NOMO-1 treated with DMSO at 0.1 percent for 48 hours (cell line): Measurements from ENCODE around the gene MYBPH.

Experiments
- DNase-seq: peaks from one replicate; lab custom pipeline; 2025; ENCODE audit not compliant: unreplicated experiment; lab: John Stamatoyannopoulos, UW

The MYBPH gene

GRCh38 chr1:203180611-203181330 lies 5.1 kb upstream of the MYBPH start:
- no peak for DNase-seq

GRCh38 chr1:203179667-203180005 lies 4.0 kb upstream of the MYBPH start:
- DNase-seq, result no peak

GRCh38 chr1:203178821-203179666 lies 3.4 kb upstream of the MYBPH start:
- no peak for DNase-seq

- no peak for DNase-seq
These were observed 2.5 kb upstream of the MYBPH start for GRCh38 chr1:203178083-203178482.

DNA sequence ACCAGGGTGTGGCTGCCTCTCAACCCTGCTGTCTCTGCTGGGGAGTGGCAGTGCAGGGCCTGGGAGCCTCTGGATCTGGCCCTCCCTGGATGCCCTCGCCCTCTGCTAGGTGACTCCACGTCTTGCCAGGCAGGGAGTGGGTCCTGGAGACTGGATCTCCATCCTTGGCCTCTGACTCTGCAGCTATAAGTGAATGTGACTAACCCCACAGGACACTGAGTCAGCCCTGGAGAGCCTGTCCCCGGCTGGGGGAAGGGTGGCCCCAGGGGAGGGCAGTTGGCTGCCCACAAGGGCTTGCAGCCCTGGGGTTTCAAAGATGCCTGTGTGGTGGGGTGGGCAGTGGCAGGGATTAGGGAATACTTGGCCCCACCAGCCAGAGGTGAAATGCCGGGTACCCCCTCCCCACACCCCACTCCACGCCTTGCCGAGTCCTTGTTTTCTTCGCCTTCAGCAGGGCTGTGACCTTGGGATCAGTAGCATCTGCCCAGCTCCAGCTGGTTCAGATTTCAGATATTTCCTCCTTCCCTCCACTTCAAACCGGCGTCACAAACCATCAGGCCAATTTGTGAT lies 1.9 kb upstream of the MYBPH start:
- no peak for DNase-seq

GRCh38 chr1:203177036-203177405 lies 1.4 kb upstream of the MYBPH start:
- DNase-seq, result no peak

DNA sequence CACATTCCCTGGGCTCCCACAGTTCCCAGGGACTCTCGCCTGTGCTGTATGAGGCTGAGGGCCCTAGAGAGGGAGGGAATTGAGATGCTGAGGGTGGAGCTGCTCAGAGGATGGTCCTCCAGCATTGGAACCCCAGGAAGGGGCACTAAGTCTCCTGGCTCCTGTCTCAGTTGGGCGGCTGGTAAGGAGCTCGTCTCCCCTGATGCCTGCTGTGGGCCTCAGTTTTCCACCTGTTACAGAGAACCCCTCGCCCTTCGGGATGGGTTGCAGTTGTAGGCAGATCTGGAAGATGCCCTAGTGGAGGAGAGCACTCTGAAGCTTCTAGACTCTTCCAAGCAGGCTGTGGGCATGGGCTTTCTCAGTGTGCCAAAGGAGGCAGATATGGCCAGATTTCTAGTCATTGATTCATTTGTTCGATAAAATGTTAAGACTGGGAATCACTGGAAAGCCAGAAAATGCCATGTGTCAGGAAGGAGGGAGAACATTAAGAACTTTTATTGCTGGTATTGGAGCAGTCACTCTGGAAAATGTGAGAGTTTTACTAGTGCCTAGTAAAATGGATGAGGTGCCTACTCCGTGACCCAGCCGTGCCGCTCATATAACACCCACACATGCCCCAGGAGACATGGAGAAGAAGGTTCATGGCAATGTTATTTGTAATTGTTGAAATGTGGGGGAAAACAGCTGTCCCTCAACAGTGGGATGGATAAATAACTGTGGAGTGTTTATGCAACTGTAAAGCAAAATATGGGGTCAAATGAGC lies 828 bp upstream of the MYBPH start:
- DNase-seq, result no peak

GRCh38 chr1:203175827-203176241 lies 208 bp upstream of the MYBPH start:
- peak; percentile 49 for DNase-seq

GRCh38 chr1:203174324-203174985 lies 1.2 kb downstream of the MYBPH start:
- DNase-seq, result no peak

DNA sequence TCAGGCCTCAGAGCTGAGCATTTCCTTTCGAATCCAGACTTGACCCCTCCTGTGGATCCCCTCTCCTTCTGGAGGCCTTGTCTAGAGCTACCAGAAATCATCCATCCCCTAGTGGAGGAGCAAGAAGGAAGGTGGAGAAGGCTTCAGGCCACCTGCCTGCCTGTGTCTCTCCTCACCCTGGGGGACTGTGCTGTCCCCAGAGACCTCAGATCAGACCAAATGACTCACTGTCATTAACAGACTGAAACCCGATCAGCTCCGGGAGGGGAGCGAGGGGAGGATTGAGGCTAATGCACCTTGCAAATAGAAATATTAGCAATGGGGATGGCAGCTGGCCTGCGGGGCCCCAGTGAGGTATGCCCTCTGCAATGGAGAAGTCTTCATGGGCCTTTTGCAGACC lies 2.1 kb downstream of the MYBPH start:
- DNase-seq, result no peak

DNA sequence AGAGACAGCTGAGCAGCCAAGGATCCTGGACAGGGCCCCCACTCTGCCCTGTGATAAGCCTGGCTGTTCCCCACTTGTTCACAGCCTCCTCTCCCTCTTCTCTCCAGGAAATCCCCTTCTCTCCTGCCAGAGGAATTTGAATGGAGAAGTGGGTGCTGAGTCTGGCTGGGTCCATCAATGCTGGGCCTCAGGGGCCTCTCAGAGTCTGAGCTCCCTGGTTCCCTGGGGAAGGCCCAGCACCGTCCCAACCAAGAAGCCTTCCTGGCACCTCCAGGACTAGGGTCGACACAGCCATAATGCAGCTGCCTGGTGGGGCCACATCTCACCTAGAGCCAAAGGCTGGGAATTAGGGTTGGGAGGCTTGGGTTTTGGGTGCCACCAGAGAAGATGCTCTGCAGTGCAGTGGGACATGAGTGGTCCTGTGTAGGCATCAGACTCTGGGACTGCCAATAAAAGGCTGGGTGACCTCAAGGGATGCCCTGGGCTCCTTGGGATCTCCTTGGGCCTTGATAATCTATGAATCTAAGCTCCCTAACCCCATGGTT lies 2.5 kb downstream of the MYBPH start:
- no peak for DNase-seq

GRCh38 chr1:203172184-203173010 lies 3.2 kb downstream of the MYBPH start:
- DNase-seq, result peak; percentile 23

GRCh38 chr1:203171341-203172183 lies 4.1 kb downstream of the MYBPH start:
- no peak for DNase-seq

DNA sequence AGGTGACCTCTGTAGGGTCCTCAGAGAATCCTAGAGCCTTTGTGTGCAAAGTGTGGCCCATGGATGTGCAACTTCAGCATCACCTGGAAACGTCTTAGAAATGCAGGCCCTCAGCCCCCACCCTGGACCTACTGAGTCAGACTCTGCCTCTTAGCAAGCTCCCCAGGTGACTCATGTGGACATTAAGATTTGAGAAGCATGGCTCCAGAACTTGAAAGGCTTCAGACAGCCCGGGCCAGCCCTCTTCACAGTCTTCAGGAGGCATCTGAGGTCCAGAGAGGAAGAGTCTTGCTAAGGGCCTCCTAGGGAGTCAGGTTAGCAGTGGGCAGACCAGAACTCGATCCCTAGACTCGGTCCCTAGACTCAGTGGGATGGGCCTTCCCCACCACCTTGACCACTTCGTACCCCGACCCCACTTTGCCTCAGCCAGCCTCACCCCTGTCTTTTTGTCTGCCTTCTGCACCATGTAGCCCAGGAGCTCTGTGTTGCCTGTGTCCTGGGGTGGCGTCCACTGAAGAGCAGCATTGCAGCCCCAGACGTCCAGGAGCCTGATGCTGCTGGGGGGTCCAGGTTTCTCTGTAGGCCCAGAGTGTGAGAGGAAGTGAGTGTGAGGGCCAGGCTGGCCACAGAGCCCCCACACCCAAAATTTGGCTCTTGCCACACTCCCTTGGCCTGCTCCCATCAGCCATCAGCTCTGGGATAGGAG lies 4.8 kb downstream of the MYBPH start:
- DNase-seq, result no peak

DNA sequence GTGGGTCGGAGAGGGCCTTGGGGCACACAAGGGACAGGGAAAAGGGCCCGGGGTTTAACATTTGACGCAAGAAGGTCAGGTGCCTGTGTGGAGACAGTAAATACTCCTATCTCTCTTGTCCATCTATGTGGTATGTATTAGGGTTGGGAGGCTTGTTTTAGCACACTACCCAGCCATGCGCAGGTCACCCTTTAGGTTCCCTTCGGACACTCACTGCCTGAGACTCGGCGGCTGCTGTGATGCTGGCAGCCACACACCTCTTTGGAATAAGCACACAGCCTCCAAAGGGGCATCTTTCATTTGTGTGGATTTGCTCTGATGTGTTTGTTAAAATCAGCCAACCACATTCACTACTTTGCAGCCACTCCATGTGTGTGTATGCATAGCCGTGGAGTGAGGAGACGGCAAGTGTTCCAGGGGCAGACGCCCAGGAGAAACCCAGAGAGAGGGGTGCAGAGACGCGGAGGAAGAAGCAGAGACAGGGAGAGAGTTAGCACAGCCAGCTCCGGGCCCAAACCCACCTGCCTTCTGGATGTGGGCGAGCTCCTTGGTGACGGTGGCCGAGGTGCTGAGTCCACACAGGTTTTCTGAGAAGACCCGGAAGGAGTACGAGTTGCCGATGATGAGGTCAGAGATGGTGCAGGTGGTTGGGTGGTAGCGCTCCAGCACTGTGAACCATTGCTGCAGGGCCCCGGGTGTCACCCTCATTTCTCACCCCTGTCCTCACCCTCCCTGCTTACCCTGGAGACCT lies 5.7 kb downstream of the MYBPH start:
- DNase-seq, result no peak

- DNase-seq, result no peak
These were observed 6.6 kb downstream of the MYBPH start for GRCh38 chr1:203168991-203169390.

DNA sequence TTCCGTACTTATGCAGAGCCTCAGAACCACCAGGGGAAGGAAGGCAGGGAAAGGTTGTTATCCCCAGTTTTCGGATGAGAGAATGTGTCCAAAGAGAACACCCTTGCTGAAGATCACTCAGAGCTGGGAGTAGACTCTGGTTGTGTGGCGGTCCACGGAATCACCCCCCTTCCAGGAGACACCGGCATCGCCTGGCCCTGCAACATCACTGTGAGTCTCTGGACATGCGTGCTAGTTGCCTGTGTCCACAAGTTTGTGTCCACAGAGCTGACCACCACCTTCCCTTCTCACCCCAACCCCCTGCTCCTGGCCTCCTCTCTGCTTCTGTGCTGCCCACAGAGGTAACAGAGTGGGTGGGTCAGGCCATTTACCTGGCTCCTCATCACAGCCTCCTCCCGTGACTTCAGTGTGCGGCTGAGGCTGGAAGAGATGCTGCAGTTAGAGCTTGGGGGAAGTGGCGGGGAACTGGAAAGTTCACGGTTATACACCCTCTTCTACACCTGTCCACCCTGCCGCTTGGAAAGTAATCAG lies 7.3 kb downstream of the MYBPH start:
- DNase-seq, result no peak

DNA sequence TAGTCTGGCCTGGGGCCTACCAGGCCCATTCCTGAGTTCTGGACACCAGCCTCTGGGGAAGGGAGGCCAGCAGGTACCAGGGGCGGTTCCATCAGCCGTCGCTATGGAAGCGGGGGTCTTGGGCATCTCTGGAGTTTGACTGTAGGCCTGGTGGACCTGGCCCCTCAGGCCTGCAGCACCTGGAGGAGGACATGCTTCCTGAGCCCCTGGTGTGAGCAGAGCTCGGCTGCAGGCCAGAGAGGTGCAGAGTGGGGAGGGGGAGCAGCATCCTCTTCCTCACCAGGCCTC lies 7.8 kb downstream of the MYBPH start:
- no peak for DNase-seq
